Activated CD4-positive, alpha-beta T cell treated with anti-CD3 and anti-CD28 coated beads, Interleukin-2, amount 50 U/mL, for 24 hours (primary cell): Measurements from ENCODE around the gene SLA2.
"Not testable (repeated sequence)": the region's sequence is repeated elsewhere in the genome, so short reads cannot be mapped to it uniquely, and the experiment has no call there.

Experiments used
- DNase-seq, 2 donors: peaks; one replicate each; pipeline ENCODE4 v3.0.0-alpha.2; 2020; ENCODE audit warnings: low read depth in 1 of 2, low spot score in 1 of 2

SLA2 gene

GRCh38 chr20:36646678-36647077, 682 bp upstream of the SLA2 start:
- no peak for DNase-seq

GRCh38 chr20:36645353-36645752, 643 bp downstream of the SLA2 start:
- no peak for DNase-seq

GRCh38 chr20:36644706-36645095, 1.3 kb downstream of the SLA2 start:
- DNase-seq: peak in 1 of 2 donors; percentile 59

GRCh38 chr20:36644032-36644705, 1.8 kb downstream of the SLA2 start:
- DNase-seq: peak; percentile 39 to 51

- no peak for DNase-seq
These were observed 3.9 kb downstream of the SLA2 start for GRCh38 chr20:36642136-36642535.

GRCh38 chr20:36641506-36641843, 4.5 kb downstream of the SLA2 start:
- no peak for DNase-seq

GRCh38 chr20:36638876-36639400, 7.1 kb downstream of the SLA2 start:
- DNase-seq: not testable (repeated sequence)

GRCh38 chr20:36634342-36634741, 11.7 kb downstream of the SLA2 start:
- DNase-seq: no peak

GRCh38 chr20:36633285-36633772, 12.7 kb downstream of the SLA2 start:
- DNase-seq: no peak

GRCh38 chr20:36632487-36633284, 13.3 kb downstream of the SLA2 start:
- no peak for DNase-seq

- no peak for DNase-seq
These were observed 13.9 kb downstream of the SLA2 start for GRCh38 chr20:36632147-36632486.

- DNase-seq: no peak
These were observed 14.3 kb downstream of the SLA2 start for GRCh38 chr20:36631646-36632045.

- DNase-seq: no peak
These were observed 16.0 kb downstream of the SLA2 start for GRCh38 chr20:36629719-36630681.

- DNase-seq: no peak
These were observed 17.9 kb downstream of the SLA2 start for GRCh38 chr20:36628076-36628475.

- no peak for DNase-seq
These were observed 21.1 kb downstream of the SLA2 start for GRCh38 chr20:36624944-36625324.

GRCh38 chr20:36624068-36624943, 21.7 kb downstream of the SLA2 start:
- no peak for DNase-seq

- no peak for DNase-seq
These were observed 22.6 kb downstream of the SLA2 start for GRCh38 chr20:36623444-36623843.

GRCh38 chr20:36620917-36621316, 25.1 kb downstream of the SLA2 start:
- DNase-seq: no peak

- no peak for DNase-seq
These were observed 31.0 kb downstream of the SLA2 start for GRCh38 chr20:36614781-36615557.

GRCh38 chr20:36613974-36614373, 32.0 kb downstream of the SLA2 start:
- DNase-seq: no peak
